CD4-positive, alpha-beta T cell (primary cell): ENCODE measurements around the gene ELL2. TPM values are rescaled to one million over a fixed set of nuclear protein-coding genes. Genes with fewer than 3 reads are reported as not detected.
A peak's percentile ranks its signal among the peaks of the same experiment; 100 is the strongest.

Source experiments
- ATAC-seq: fragments of 200-7000 bp; cut with Tn5 transposase; one replicate; pipeline ENCODE4 v1.10.0; 2022; ENCODE audit warnings: mild to moderate bottlenecking; ENCODE audit not compliant: poor library complexity
- CTCF ChIA-PET: fragments of 350-600 bp; sonication (Branson Sonifier 250); formaldehyde crosslinking; loops from one replicate; lab custom pipeline; 2021; ENCODE audit warnings: antibody characterized with exemption, inconsistent platforms; lab: Charles Lee
- POLR2A ChIA-PET: fragments of 350-600 bp; sonication (Branson Sonifier 250); formaldehyde crosslinking; loops from one replicate; lab custom pipeline; 2021; ENCODE audit warnings: antibody characterized with exemption, inconsistent platforms; lab: Charles Lee
- DNase-seq, 14 experiments: peaks; one replicate each; pipeline ENCODE4 v3.0.0-alpha.2; 2013 to 2020; ENCODE audit warnings: mixed read lengths in 2 of 14
- H3K27ac ChIP-seq, 2 donors: one replicate each; pipeline versions ENCODE4 v1.5.1 to v1.7.0; 2013; ENCODE audit warnings: low read length in 2 of 2, low read depth in 1 of 2, mild to moderate bottlenecking in 1 of 2
- H3K27me3 ChIP-seq, 2 experiments: 1 replicate in 1 of 2; 2 replicates in 1 of 2; pipeline versions ENCODE4 v1.6.1 to v1.7.0; 2013; ENCODE audit warnings: low read length in 2 of 2, control low read depth in 1 of 2, mild to moderate bottlenecking in 1 of 2, moderate library complexity in 1 of 2; ENCODE audit not compliant: insufficient read depth in 2 of 2, control insufficient read depth in 1 of 2
- H3K36me3 ChIP-seq: one replicate; pipeline ENCODE4 v1.6.1; 2013; ENCODE audit warnings: low read length, control low read depth; ENCODE audit not compliant: insufficient read depth
- H3K4me1 ChIP-seq: one replicate; pipeline ENCODE4 v1.6.1; 2013; ENCODE audit warnings: low read length, control low read depth; ENCODE audit not compliant: insufficient read depth
- H3K4me3 ChIP-seq: one replicate; pipeline ENCODE4 v1.5.1; 2013; ENCODE audit warnings: mild to moderate bottlenecking, low read length, moderate library complexity
- H3K9me3 ChIP-seq, 2 experiments: 1 replicate in 1 of 2; 2 replicates in 1 of 2; pipeline versions ENCODE4 v1.6.1 to v1.7.0; 2013; ENCODE audit warnings: low read length in 2 of 2, mild to moderate bottlenecking in 2 of 2, control low read depth in 1 of 2, moderate library complexity in 1 of 2; ENCODE audit not compliant: control insufficient read depth in 1 of 2, insufficient read depth in 1 of 2
- H3K27ac Mint-ChIP-seq: one replicate; pipeline ENCODE4 v1.8.0; 2020; ENCODE audit warnings: mixed read lengths
- H3K27me3 Mint-ChIP-seq: one replicate; pipeline ENCODE4 v1.8.0; 2021; ENCODE audit warnings: mixed read lengths
- H3K36me3 Mint-ChIP-seq: one replicate; pipeline ENCODE4 v1.8.0; 2021; ENCODE audit warnings: low read depth, mixed read lengths
- H3K4me1 Mint-ChIP-seq: one replicate; pipeline ENCODE4 v1.8.0; 2021; ENCODE audit warnings: low read depth, mixed read lengths
- H3K4me3 Mint-ChIP-seq: one replicate; pipeline ENCODE4 v1.8.0; 2020; ENCODE audit warnings: mild to moderate bottlenecking, mixed read lengths
- H3K9me3 Mint-ChIP-seq: one replicate; pipeline ENCODE4 v1.8.0; 2020; ENCODE audit warnings: mixed read lengths
- intact Hi-C, 2 experiments: fragments of 100-400 bp; cut with DNase I in 1 of 2; cut with micrococcal nuclease in 1 of 2; formaldehyde crosslinking; loops; one replicate each; pipeline versions ENCODE4 v1.15.1 to v1.9.0; 2023 to 2025; cut with DNase I, micrococcal nuclease
- polyA plus RNA-seq, 2 donors: library from polyadenylated mRNA; unstranded; fragments of 120-200 nt; gene quantifications; one replicate each; pipeline ENCODE4 v1.2.1, GENCODE V29; 2013
- total RNA-seq, 174 experiments: library from RNA in 2 of 174; stranded (reverse) in 2 of 174; gene quantifications; one replicate each; pipeline ENCODE4 v1.2.3 and lab custom pipeline; 2021 to 2026
- TF ChIP-seq, protein P1 (sequence below): fragments of 200-600 bp; IDR thresholded peaks from one replicate; pipeline ENCODE4 v1.8.0; 2022; ENCODE audit warnings: antibody characterized with exemption, mild to moderate bottlenecking

ELL2 gene
- total RNA-seq (10 to 100 TPM; 93.5 to 98.1 TPM), total RNA-seq (lab: John Stamatoyannopoulos, UW) (15.0 to 488 (median 75.3) reads per million in 172 experiments)
- polyA plus RNA-seq (2013, experiment 1 of 2) = 4.6 TPM
- 5.5 TPM for polyA plus RNA-seq (2013, experiment 2 of 2)

DNA sequence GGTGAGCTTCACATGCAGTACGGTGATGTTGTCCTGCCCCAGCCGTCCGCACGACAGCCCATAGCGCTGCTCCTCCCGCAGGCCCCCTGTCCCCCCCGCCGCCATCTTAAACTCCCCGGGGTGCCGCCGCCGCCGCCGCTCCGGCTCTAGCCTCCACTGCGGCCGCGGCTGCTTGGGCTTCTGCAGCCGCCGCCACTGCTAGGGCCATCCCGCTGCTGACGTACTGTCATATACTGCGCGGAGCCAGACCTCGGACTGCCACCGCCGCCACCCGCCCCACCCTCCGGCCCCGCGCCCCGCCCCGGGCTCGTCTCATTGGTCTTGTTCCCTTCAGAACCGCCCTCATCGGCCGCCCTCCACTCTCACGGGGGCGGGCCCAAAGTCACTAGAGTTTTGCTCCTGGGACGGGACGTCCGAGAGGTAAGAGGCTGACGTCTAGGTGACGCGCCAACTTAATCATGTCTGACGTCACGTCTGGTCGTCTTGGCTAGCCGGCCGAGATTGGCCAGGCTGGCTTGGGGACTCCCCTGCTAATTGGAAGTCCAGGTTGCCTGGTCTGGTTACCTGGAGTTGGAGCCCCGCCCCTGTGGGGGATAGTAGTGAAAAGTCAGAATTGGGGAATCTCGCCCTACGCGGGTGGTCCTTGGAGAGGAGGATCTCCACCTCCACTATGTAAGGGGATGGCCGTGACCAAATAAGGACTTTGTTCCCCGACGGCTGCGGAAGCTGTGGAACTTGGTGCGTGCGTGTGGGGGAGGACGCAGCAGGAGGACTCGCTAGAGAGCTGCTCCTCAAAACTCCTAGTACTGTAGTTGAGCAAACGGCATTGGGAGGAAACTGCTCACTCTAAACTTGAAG, at the start of gene ELL2:
TSS of gene ELL2 (minus strand) at position 235 of the 858 bp plus-strand sequence. CDS start at position 105, 130 bp downstream.
- peak; percentile 87 for ATAC-seq
- Mint-ChIP-seq H3K27ac (peak within 1 kb of the TSS; percentile 95), H3K9me3 (no peaks in the 10 kb centered on the region), H3K4me1 (peaks cover 40% of the 10 kb centered on the region), H3K27me3 (no peaks in the 10 kb centered on the region), H3K4me3 (peak within 1 kb of the TSS; percentile 96), H3K36me3 (peaks cover 13% of the 10 kb centered on the region)
- TF ChIP-seq, protein P1, sequence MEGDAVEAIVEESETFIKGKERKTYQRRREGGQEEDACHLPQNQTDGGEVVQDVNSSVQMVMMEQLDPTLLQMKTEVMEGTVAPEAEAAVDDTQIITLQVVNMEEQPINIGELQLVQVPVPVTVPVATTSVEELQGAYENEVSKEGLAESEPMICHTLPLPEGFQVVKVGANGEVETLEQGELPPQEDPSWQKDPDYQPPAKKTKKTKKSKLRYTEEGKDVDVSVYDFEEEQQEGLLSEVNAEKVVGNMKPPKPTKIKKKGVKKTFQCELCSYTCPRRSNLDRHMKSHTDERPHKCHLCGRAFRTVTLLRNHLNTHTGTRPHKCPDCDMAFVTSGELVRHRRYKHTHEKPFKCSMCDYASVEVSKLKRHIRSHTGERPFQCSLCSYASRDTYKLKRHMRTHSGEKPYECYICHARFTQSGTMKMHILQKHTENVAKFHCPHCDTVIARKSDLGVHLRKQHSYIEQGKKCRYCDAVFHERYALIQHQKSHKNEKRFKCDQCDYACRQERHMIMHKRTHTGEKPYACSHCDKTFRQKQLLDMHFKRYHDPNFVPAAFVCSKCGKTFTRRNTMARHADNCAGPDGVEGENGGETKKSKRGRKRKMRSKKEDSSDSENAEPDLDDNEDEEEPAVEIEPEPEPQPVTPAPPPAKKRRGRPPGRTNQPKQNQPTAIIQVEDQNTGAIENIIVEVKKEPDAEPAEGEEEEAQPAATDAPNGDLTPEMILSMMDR = no peak
- Histone ChIP-seq H3K4me1 (peaks cover 33% of the 10 kb centered on the region), H3K27me3 (no peaks in the 10 kb centered on the region), H3K36me3 (no peaks in the 10 kb centered on the region), H3K9me3 (no peaks in the 10 kb centered on the region), H3K27ac (peak within 1 kb of the TSS; percentile 70 to 72), H3K4me3 (peak within 1 kb of the TSS; percentile 66)
- DNase-seq = peak; percentile 81 to 99 (median 94)
- ChIA-PET CTCF (interaction anchor here (0.8 to 1.8 kb wide), 9 partner anchors 10 to 297 kb away, joined by 3 to 6 read pairs (median 4); no protein-coding TSS in a partner anchor), POLR2A (interaction anchor here (0.6 to 4.0 kb wide), 4 partner anchors 10 to 315 kb away, joined by 3 to 18 read pairs (median 5); partner anchors contain the start of gene RFESD)
- intact Hi-C loops = loop anchor here (1.0 to 10.0 kb wide), 9 partner anchors 93 to 1220 kb away; partner anchors contain the start of genes RIOK2 (in 2 of the 2), ARSK (in 1 of the 2), RFESD (in 1 of the 2) and SKIC3 (in 1 of the 2)

DNA sequence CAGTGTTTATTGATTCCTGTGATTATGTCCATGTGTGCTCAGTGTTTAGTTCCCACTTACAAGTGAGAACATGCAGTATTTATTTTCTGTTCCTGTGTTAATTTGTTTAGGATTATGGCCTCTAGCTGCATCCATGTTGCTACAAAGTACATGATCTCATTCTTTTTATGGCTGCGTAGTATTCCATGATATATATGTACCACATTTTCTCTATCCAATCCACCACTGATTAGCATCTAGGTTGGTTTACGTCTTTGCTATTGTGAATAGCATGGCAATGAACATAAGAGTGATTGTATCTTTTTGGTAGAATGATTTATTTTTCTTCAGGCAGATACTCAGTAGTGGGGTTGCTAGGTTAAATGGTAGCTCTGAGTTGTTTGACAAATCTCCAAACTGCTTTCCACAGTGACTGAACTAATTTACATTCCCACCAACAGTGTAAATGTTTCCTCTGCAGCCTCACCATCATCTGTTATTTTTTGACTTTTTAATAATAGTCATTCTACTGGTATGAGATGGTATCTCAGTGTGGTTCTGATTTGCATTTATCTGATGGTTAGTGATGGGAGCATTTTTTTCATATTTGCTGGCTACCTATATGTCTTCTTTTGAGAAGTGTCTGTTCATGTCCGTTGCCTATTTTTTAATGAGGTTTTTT, 47.5 kb upstream of the ELL2 start:
- Mint-ChIP-seq H3K27ac (no peak overlapping the region), H3K9me3 (no peaks in the 10 kb centered on the region), H3K4me1 (no peaks in the 10 kb centered on the region), H3K36me3 (no peaks in the 10 kb centered on the region), H3K27me3 (no peaks in the 10 kb centered on the region), H3K4me3 (no peak overlapping the region)
- H3K27ac ChIP-seq = no peak overlapping the region
- ATAC-seq (no peak), DNase-seq (no peak)
- no peaks in the 10 kb centered on the region for H3K9me3 ChIP-seq
- no peaks in the 10 kb centered on the region for H3K27me3 ChIP-seq
- intact Hi-C loops = no loop called here
- no peaks in the 10 kb centered on the region for H3K4me1 ChIP-seq
- ChIA-PET POLR2A (no interaction called here), CTCF (no interaction called here)
- TF ChIP-seq, protein P1 = no peak
- H3K4me3 ChIP-seq = no peak overlapping the region
- H3K36me3 ChIP-seq = no peaks in the 10 kb centered on the region

DNA sequence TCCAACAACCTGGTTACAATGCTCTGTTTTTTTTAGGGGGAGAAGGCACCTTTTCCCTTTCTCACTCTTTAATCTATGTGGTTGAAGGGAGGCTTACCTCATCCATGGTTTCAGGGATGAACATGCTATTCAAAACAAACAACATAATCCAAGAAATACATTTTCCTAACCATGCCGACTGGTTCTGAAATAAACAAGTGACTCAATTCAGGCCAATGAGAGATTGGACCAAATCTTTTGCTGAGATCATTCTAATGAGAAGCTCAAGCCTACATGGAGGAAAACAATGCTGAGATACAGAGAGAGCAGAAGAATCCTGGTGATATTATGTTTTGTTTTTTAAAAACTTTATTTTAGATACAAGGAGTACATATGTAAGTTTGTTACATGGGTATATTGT, 46.8 kb upstream of the ELL2 start:
- POLR2A ChIA-PET = no interaction called here
- Histone ChIP-seq H3K9me3 (no peaks in the 10 kb centered on the region), H3K4me3 (no peak overlapping the region), H3K4me1 (no peaks in the 10 kb centered on the region), H3K27ac (no peak overlapping the region), H3K36me3 (no peaks in the 10 kb centered on the region), H3K27me3 (no peaks in the 10 kb centered on the region)
- no peaks in the 10 kb centered on the region for H3K9me3 Mint-ChIP-seq
- no peaks in the 10 kb centered on the region for H3K27me3 Mint-ChIP-seq
- TF ChIP-seq, protein P1 = no peak
- H3K4me3 Mint-ChIP-seq = no peak overlapping the region
- ATAC-seq (no peak), DNase-seq (no peak)
- no peaks in the 10 kb centered on the region for H3K4me1 Mint-ChIP-seq
- intact Hi-C loops = no loop called here
- CTCF ChIA-PET = no interaction called here
- H3K27ac Mint-ChIP-seq = no peak overlapping the region
- no peaks in the 10 kb centered on the region for H3K36me3 Mint-ChIP-seq
